ENCODE results near the gene TFR2.

Gene TFR2

DNA sequence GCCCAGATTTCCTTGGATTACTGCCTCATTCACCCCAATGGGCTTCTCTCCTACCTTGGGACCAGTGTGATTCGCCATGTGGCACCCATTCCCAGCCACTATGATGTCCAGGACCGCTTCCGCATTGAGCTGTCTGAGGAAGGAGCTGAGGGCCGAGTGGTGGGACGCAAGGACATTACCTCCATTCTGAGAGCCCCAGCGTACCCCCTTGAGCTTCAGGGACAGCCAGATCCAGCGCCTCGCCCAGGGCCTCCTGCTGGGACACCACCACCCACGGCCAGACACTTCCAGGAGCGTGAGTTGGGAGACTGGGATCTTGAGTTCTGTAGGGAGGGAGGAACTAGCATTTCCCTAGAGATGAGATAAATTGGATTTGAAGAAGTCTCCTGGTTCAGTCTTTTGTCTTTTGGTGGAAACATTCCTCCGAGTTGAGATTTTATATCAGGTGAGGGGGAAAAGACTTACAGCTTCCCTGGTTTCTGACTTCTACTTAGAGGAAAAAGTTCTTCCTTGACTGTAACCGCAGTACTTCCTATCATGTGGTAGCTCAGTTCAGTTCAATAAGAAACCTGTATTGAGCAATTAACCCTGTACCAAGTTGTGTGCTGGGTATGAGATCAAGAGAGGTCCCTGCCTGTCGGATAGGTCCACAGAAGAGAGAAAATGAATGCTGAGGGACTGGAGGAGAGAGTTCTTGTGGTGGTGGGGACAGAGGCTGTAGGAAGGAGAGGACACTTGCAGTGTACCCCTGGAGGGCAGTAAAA lies 27.8 kb downstream of the TFR2 start:
- ATAC-seq (no peak), DNase-seq (no peak)

GRCh38 chr7:100612730-100613390 lies 28.5 kb downstream of the TFR2 start:
- DNase-seq (no peak), ATAC-seq (no peak)

- ATAC-seq (peak; percentile 95), DNase-seq (peak; percentile 100)
These were observed 29.2 kb downstream of the TFR2 start, which contains the start of gene MOSPD3 for GRCh38 chr7:100611983-100612729. MOSPD3 (plus strand) TSS chr7:100612540; CDS start chr7:100612792, 252 bp downstream.

DNA sequence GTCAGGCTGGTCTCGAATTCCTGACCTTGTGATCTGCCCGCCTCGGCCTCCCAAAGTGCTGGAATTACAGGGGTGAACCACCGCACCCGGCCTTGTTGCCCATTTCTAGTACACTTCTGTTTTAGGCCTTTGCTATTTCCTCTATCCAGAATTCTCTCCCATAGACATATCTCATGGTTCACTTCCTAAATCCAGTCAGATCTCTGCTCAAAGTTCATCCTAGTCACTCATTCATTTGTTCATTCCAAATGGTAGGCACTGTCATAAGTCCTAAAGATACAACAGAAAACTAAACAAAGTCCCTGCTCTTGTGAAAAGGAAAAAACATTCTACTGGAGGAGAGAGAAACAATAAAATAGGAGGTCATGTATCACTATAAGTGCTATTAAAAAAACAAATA lies 31.4 kb downstream of the TFR2 start:
- ATAC-seq (no peak), DNase-seq (no peak)

DNA sequence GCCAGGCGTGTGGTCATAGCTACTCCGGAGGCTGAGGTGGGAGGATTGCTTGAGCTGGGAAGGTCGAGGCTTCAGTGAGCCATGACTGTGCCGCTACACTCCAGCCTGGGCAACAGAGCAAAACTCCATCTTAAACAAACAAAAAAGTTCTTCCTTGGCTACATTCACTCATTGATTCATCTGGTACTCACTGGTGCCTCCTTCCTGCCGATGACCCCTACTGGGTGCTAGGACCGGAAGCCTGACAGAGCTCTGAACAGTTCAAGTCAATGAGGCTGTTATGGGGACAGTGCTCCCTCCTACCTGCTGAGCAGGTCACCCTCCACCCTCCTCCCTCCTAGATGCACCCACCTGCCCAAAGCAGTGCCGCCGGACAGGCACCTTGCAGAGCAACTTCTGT lies 34.2 kb downstream of the TFR2 start:
- no peak for DNase-seq
- no peak for ATAC-seq

DNA sequence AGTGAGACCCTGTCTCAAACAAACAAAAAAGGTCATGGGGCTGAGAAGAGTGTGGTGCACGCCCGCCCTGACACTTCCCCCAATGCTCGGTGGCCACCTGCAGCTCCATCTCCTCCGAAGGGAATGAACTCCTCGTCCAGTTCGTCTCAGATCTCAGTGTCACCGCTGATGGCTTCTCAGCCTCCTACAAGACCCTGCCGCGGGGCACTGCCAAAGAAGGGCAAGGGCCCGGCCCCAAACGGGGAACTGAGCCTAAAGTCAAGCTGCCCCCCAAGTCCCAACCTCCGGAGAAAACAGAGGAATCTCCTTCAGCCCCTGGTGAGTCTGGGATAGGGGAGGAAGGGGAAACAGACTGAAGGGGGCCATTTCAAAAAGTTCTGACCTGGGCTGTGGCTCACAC lies 35.0 kb downstream of the TFR2 start:
- DNase-seq (no peak), ATAC-seq (no peak)

DNA sequence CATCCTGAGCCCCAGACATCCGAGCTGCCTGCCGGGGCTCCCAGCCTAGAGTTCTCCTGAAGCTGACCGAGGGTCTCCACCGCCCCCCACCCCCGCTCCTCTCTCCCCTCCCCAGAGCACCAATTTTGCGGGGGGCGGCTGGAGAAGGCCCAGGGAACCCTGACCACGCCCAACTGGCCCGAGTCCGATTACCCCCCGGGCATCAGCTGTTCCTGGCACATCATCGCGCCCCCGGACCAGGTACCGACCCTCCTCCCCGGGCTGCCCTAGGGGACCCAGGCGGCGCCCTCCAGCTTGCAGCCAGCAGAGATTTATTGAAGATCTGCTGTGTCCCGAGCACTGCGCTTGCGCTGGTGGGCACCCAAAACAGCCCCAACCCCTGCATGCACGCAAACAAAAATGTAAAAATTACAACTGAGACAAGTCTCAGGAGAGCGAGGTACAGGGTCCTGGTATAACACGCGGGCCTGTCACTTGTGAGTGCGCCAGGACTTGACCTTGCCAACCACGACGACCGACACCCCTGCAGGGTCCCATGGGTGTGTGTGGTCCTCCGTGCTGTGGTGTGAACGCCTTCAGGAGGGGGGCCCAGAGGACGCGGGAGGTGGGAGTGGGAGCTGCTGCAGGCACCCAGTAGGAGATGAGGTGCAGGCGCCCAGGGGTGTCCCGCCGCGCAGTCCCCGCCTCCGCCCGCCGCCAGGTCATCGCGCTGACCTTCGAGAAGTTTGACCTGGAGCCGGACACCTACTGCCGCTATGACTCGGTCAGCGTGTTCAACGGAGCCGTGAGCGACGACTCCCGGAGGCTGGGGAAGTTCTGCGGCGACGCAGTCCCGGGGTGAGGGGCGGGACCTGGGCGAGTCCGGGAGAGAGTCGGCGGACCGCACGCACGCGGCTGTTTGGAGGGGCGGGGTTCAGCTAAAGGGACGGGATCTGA lies 36.1 kb downstream of the TFR2 start:
- ATAC-seq, result no peak
- DNase-seq, result peak; percentile 61

DNA sequence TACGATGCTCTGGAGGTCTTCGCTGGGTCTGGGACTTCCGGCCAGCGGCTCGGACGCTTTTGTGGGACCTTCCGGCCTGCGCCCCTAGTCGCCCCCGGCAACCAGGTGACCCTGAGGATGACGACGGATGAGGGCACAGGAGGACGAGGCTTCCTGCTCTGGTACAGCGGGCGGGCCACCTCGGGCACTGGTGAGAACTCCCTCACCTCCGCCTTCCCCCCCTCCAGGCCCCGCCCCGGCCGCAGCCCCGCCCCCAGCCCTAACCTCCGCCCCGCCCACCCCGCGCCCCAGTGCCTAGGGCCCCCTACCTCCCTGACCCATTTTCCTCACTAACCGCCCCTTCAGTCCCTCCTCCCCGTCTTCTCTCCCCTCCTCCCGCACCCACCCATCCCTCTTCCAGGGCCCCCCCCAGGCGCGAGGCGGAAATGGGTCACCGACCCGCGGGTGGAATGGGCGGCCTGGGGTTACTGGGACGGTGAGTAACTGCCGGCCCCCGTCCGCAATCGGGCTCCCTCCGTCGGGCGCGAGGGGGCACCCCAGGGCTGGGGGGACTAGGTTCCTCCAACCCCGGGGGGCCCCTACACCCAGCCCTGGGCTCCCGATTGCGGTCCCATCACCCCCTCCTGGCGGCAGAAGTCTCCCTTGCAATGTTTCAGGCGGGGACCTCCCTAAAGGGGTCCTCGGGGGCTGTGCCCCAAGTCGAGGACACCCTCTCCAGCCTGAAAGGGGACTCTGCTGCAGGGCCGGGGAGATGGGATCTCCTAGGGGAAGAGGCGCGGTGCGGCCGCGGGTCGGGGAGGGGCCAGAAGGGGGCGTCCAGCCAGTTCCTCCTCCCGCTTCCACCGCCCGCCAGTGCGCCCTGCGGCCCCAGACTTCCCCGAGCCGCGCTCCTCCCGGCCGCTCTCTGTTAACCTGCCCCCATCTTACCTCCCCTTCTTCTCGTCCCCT lies 37.0 kb downstream of the TFR2 start:
- ATAC-seq (peak; percentile 81), DNase-seq (peak; percentile 89)

- DNase-seq (no peak), ATAC-seq (peak; percentile 1)
These were observed 37.7 kb downstream of the TFR2 start for GRCh38 chr7:100603726-100604027.

DNA sequence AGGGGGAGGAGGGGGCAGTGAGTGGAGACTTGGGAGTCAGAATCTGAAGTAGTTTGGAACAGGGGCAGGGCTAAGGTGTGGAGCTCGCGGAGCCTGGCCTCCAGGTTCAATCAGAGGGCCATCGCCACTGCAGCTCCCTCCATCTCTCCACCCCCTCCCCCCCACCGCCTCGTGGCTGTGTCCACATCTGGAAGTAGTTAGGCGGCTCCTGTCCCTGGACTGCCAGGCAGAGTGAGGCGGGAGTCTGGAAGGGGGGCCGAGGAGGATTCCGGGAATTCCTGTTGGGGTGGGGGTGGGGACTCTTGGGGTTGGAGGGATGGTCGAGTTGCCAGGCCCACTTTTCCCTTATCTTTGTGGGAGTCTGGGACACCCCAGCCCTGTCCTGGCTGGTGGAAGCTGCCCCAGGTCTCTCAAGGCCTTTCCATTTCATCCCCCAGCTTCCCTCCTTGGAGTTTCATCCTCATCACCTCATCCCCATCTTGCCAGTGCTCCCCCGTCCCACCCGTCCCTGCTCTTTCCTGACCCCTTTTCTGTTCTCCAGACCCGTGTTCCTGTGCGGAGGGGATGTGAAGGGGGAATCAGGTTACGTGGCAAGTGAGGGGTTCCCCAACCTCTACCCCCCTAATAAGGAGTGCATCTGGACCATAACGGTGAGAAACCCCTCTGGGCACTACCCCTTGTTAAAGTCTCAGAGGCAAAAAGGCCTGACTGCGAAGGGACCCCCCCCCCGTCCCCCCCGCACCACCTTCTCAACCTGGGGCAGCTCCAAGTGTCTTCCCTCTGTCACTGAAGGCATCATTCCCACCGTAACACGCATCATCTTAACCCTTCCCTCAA lies 38.2 kb downstream of the TFR2 start:
- ATAC-seq (no peak), DNase-seq (no peak)

- ATAC-seq (no peak), DNase-seq (no peak)
These were observed 40.7 kb downstream of the TFR2 start for GRCh38 chr7:100600730-100601038.

- ATAC-seq (no peak), DNase-seq (no peak)
These were observed 41.2 kb downstream of the TFR2 start for GRCh38 chr7:100599911-100600729.

GRCh38 chr7:100598425-100598824 lies 42.9 kb downstream of the TFR2 start:
- ATAC-seq, result no peak
- no peak for DNase-seq

DNA sequence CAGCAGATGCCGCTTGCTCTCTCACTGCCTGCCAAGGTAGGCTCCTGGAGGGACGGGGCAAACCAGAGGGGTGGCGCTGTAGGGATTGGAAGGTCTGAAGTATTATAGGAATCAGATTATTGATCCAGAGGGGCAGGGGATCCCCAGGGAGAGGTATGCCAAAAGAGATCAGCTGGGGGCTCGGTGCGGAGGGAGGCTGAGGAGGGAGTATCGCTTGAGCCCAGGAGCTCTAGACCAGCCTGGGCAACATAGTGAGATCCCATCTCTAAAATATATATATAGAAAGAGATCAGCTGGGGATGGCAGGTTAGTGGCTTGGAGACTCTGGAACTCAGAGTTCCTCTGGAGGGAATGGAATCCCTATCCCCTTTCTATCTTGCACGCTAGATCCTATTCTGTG lies 46.2 kb downstream of the TFR2 start:
- no peak for DNase-seq
- ATAC-seq, result no peak

DNA sequence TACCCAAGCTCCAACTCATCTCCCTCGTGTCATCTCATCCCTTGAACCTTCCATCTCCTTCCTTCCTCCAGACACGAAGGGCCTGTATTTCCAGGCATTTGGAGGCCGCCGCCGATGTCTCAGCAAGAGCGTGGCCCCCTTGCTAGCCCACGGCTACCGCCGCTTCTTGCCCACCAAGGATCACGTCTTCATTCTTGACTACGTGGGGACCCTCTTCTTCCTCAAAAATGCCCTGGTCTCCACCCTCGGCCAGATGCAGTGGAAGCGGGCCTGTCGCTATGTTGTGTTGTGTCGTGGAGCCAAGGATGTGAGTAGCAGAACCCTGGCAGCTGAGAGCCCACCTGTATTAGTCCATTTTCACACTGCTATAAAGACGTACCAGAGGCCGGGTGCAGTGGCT lies 49.8 kb downstream of the TFR2 start:
- ATAC-seq, result no peak
- no peak for DNase-seq

- no peak for DNase-seq
- ATAC-seq, result no peak
These were observed 51.1 kb downstream of the TFR2 start for GRCh38 chr7:100590077-100590737.

DNA sequence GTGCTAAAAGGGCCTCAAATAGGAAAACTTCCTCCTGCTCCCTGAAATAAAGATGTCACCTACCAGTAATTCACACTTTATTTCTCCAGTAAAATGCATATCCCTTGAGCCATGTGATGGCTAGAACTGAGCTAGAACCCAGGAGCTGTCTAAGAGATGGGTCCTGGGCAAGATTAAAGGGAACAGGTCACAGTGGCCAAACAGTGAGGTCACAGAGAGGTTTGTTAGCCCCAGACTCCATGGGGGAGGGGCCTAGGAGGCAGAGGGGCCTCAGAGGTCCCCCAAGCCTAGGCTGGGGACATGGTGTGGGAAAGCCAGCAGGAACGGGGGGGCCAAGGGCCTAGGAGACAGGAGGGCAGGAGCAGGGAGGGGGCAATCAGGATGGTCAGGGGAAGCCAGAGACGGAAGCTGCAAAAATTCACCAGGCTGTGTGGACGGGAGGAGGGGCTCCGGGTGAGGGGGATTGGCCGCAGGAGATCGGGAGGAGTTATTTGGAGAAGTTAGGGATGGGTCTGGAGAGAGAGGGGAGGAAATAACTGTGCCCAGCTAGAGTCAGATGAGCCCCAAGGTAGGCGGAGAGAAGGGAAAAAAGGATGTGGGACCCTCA lies 51.9 kb downstream of the TFR2 start:
- no peak for ATAC-seq

GRCh38 chr7:100588438-100588837 lies 52.9 kb downstream of the TFR2 start:
- no peak for DNase-seq

More for the DNA sequence above, 51.9 kb downstream of the TFR2 start:
- no peak for DNase-seq

More at GRCh38 chr7:100588438-100588837, 52.9 kb downstream of the TFR2 start:
- no peak for ATAC-seq
